ENCODE data around the gene ZXDC.

Gene ZXDC

DNA sequence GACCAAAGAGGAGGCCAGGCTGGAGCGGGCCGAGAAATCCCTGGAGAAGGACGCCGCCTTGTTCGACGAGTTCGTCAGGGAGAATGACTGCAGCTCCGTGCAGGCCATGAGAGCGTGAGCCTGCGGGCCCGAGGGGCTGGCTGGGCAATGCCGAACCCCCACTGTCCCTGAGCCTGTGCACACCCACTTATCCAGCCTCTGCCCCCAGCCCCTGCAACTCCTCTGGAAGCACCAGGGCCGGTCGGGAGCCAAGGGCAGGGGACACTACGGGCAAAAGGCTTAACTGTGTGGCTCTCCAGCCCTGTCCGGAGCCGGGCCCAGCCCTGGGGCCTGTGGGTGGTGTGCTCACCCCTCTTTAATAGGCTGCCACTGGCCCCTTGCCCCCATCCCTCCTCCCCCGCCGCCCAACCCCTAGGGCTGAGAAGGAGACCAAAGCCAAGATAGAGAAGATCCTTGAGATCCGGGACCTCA, 57.0 kb downstream of the ZXDC start:
- no peak for DNase-seq (ENCODE audit: low read depth in 3 of 3, low spot score in 1 of 3)

DNA sequence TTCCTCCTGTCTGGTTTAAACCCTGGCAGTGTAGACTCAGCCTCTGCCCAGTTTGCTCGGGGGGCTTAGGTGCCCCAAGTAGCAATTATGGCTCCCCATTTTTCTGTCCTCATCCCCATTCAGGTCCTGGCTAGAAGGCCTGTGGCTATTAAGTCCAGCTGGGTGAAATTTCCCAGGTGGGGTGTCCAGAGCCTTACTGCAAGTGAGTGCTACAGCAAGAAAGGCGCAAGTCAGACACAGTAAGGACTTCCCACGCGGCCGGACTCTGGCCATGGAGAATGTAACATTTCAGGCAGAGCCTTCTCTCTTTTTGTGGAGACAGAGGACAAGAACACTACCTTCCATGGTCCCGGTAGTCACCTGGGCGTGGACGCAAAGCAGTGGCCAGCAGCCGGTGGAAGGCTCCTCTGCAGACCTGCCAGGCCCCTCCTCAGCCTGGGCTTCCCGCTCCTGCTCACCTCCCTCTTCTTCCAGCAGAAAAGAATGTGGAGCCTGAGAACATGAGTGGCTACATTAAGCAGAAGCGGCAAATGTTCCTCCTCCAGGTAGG, 57.6 kb downstream of the ZXDC start:
- no peak for DNase-seq (ENCODE audit: low read depth in 3 of 3, low spot score in 1 of 3)

DNA sequence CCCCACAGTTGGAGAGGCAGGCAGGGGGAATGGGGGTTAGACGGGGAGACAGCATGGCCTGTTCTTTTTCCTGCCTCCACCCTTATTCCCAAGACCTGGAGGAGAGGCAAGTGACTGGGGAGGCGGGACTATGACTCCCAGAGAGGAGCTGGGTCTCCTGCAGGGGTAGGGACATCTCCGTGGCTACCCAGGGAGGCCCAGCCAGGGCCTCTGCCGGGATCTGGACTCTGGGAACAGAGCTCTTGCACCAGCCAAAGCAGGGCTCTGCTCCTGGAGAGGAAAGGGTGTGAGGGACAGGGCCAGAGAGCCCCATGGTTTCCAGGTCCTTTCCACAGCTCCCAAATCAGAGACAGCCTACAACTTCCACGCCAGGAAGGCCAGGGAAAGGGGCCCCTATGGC, 58.2 kb downstream of the ZXDC start:
- DNase-seq (ENCODE audit: low read depth in 3 of 3, low spot score in 1 of 3) = no peak

DNA sequence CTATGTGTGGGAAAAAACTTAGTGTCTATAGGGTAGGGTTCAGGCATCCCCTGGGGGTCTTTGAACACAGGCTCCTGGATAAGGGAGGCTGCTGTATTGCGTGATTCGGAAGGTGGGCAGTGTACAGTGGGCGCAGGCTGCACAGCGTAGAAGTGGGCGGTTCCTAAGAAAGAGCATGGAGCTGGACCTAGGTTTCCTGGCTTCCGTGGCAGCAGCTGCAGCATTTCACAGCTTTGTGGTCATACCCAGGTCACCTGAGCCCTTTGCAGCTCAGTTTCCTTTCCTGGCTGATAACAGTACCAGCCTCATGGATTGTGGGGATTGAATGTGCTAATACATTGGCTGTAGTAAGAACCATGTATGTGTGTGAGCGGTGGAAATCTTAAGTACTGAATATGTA, 58.7 kb downstream of the ZXDC start:
- no peak for DNase-seq (ENCODE audit: low read depth in 3 of 3, low spot score in 1 of 3)

DNA sequence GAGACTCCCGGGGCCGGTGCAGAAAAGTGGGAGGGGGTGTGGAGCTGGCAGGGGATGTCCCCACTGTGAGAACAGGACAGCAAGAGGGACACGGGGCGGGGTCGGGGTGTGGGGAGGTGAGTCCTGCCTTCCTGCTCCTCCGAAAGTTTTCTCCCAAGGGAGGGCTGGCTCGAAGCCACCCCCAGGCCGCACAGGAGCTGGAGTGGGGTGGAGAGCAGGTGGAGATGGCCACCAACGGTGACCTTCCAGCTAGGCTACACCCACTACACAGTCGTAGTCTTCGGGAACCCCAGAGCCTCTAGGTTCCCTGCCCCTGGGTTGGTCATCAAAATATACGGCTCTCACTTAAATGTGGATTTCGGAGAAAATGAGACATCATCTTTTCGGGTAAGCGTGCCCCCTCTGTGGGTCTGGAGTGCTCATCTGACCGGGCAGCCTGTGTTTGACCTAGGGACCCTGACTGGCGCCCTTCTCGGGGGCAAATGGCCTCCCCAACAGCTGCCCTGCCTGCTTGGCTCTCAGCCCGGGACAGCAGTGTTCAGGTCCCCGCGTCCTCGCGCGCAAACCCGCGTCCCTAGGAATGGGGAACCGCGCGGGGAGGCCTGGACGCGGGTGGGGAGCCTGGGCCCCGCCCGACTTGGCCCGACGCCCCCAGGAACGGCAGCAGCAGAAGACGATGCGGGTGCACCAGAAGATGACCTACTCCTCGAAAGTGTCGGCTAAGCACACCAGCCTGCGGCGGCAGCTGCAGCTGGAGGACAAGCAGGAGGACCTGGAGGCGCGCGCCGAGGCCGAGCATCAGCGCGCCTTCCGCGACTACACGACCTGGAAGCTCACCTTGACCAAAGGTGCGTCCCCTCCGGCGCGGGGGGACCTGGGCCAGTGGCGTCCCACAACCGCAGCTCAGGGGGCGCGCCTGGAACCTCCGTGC, 59.8 kb downstream of the ZXDC start:
- no peak for DNase-seq (ENCODE audit: low read depth in 3 of 3, low spot score in 1 of 3)

DNA sequence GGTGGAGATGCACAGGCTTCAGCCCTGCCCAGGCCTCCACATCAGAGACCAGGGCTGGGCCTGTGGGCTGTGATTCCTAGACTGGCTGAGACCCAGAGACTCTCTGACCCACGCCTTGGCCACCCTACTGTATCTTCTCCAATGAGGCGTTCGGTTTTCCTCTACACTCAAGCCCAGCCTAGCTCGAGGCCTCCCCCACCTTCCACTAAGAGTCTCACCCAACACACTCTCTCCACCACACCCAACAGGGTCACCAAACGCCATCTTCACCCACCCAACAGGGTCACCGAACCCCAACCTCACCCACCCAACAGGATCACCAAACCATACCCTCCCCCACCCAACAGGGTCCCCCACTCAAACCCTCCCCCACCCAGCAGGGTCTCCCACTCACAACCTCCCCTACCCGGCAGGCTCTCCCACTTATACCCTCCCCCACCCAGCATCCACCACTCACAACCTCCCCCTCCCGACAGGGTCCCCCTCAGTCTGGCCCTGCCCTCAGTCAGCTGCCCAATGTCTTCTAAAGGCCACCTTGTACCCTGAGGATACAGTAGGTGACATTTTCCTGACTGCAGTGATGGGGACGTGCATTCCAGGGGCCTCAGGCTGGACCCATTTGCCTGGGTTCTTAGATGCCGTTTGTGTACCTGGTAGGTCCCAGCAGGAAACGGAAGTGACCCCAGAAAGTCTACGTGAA, 60.6 kb downstream of the ZXDC start:
- no peak for DNase-seq (ENCODE audit: low read depth in 3 of 3, low spot score in 1 of 3)

DNA sequence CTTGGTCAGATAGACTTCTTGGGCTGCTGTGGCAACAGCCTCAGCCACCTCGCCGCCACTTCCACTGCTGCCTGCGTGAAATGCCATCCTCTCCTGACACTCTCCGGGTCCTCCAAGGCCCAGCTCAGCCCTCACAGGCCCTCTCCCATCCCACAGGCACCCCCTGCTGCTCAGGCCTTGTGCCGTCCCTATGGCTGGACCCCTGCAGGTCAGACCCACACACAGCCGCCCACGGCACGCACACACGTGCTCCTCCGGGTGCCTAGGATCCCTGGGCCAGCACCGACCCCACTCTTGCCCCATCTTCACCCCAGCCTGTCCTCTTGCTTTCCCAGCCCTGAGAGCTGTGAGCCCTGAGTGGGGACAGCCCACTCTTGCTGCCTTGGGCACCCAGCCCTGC, 61.3 kb downstream of the ZXDC start:
- DNase-seq (ENCODE audit: low read depth in 3 of 3, low spot score in 1 of 3) = no peak

DNA sequence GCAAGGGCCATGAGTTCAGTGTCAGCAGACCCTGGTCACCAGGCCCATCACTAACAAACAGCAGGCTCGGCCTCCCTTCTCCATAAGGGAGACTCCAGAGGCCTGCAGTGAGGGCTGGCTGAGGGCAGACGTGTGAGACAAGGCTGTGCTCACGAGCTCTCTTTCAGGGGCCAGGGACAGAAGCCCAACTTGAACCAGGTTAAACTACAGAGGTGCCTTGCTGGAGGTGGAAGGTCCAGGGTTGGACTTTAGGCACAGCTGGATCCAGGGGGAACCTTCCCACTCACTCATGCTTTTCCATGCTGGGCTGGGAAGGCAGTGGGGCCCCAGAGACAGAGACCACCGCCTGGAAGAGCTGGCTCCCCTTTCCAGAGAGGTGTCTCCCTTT, 62.0 kb downstream of the ZXDC start:
- no peak for DNase-seq (ENCODE audit: low read depth in 3 of 3, low spot score in 1 of 3)

DNA sequence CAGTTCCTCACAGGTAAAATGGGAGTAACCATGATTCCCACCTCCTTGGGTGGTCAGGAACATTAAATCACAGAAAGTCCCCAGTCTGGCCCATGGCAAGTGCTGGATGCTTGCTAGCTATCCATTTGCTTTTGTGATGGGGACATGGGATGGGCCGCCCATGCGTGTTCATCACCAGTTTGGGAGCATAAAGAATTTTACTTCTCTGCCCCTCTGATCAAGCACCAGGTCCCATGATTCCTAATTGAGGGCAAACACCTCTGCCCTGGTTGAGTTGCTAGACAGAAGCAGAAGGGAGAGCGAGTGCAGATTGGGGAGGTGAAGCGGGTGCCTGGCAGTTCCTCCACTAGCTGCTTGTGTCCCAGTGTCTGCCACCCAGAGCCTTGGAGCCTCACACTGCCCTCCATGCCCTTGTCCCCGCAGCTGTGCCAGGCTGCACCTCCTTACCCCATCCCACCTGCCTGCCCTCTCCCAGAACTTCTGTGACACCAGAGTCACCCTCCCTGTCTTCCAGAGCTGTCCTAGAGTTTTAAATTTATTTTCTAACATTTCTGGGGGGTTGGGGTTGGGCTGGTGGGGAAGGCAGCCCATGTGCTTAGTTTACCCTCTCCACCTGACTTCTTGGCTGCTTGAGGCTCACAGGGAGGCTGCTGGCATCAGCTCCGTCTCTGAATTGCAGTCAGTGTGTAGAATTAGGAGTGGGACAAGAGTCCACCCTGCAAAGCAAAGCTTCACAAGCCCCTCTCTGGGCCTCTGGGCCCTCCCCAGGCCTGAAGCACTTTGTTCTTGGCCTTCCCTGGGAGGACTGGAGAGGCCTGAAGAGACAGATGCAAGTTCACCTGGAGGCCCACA, 62.6 kb downstream of the ZXDC start:
- no peak for DNase-seq (ENCODE audit: low read depth in 3 of 3, low spot score in 1 of 3)

DNA sequence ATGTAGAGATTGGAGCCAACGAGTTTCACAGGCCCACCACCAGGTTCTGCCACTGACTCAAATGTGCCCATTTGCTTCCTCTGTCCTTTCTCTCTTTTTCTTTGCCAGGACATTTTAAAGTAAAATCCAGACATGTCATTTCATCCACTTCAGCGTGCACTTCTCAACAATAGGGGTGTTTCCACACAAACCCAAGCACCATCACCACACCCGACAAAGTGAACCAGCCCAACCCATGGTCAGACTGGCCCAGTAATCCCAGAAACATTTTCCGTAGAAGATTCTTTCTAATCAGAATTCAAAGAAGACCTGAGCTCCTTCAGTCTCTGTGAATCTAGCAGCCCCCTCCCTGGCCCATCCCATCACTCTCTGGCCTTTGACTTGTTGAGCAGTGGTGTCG, 67.6 kb downstream of the ZXDC start:
- DNase-seq (ENCODE audit: low read depth in 3 of 3, low spot score in 1 of 3) = no peak

DNA sequence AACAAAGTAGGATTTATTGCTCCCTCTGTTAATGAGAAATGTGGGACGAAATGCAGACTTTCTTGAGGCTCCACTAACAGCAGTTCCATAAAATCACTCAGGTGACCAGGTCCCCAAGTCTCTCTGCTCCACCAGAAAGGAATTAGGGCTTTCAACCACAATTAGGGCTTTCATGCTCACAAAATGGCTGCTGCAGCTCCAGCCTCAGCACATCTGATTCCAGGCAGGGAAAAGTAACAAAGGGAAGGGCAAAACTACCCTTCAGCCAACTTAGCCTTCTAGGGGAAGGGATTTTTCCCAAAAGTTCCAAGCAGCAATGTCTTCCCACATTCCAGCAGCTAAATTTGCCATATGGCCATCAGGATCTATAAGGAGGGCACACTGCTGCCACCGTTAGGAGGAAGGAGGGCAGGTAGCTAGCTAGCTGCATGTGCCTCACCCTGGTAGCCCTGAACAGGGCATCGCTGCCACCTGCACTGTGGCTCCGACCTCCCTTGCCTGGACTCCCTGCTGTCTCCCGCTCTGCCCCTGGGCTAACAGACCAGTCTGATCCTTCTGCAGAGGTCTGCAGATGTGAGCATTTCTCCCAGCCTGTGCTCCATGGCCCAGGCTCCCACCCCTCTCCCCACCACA, 68.2 kb downstream of the ZXDC start:
- no peak for DNase-seq (ENCODE audit: low read depth in 3 of 3, low spot score in 1 of 3)

DNA sequence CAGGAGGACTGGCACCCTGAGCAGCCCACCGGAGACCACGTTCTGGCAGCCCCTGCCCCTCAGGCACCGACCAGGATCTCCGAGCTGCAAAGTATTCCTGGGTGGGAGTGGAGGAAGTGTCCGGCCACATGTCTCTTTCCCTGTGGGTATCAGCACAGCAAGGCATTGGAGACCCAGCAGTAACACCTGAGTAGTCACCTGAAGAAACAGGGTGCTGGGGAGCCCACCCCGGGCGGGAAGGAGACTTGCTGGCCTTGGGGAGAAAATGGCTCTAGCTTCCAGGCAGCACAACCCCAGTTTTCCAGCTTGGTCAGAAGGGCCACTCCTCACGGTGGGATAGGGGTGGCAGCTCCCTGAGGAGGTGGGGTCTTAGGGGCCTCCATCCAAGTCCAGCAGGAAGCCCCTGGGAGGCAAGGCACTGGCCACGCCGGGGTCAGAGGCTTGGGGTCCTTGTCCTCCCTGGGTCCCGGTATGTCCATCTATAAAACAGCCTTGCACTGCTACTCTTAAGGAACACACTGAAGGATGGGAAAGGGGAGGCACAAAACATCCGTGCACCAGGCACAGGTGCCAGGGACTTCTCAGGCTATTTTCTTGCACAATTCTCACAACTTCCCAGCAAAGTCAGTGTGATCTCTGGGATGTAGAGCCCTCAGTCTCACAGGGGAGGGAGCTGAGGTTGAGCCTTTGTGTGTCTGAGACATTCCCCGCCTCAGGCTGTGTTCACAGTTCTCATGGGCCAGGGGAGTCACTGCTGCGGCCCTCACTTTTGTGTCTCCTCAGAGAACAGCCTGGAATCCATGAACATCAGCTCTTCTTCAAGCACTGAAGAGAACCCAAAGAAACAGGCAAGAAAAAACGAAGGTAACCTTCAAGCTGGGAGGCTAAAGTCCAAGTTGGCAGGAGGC, 69.0 kb downstream of the ZXDC start:
- DNase-seq (ENCODE audit: low read depth in 3 of 3, low spot score in 1 of 3) = no peak

DNA sequence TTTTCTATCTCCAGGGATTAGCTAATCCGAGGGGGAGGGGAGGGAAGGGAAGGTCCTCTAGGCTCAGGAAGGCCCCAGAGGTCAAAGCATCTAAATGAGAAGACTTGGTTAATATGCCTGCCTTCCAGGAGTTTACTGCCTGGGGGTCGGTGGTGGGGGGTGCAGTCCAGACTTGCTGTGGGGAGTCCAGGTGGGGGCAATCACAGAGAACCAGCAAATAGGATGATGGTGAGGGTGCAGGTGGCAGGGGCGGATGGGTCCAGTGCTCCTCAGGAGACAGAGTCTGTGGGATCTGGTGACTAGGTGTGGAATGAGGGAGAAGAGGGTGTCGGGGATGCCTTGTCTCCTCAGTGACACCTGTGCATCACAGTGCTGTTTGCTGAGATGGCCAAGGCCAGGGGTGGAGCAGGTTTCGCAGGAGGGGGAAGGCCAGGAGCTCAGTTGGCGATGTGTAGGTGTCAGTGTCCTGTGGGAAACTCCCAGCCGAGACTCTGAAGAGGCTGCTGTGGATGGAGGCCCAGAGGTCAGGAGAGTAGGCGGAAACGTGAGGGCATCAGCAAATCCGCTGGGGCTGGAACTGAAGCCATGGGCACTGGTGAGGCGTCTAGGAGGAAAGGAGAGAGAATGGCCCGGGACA, 72.9 kb downstream of the ZXDC start:
- DNase-seq (ENCODE audit: low read depth in 3 of 3, low spot score in 1 of 3) = no peak

DNA sequence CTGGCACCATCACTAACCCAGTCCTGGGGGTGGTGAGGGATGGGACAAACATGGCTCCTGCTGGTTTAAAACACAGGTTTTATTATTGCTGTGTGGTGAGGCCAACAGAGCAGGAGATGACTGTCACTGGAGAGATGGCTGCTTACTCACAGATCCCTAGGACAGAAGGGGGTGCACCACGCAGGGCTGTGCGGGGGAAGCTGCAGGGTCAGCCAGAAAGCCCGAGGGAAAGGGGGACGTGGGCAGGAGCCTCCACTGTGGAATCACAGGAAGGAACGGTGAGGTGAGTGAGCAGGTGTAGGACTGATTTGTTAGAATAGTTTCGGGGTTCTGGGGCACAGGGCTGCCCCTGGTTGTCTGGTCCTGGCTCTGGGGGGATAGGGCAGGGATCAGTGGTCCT, 73.5 kb downstream of the ZXDC start:
- DNase-seq (ENCODE audit: low read depth in 3 of 3, low spot score in 1 of 3) = no peak

DNA sequence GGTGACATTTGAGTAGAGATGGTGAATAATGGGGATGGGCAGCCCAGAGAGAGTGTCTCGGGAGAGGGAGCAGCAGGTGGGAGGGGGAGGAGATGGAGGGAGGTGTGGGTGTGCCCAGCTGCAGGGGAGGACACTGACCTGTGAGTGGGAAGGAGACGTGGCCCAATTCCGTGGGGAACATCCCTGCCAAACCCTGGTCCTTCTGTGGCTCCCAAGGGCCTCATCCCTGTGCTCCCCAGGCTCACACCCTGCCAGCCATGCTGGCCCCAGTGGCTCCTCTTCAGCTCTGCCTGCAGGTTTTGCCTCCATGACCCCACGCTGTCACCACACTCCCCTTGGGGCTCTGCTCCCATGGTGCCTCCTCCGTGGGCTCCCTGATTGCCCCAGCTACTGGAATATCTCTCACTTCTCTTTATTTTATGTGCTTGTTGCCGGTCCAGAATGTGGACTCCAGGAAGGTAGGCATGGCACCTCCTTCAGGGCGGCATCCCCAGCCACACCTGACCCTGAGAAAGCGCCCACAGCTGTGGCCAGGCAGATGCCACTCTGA, 74.0 kb downstream of the ZXDC start:
- DNase-seq (ENCODE audit: low read depth in 3 of 3, low spot score in 1 of 3) = no peak

DNA sequence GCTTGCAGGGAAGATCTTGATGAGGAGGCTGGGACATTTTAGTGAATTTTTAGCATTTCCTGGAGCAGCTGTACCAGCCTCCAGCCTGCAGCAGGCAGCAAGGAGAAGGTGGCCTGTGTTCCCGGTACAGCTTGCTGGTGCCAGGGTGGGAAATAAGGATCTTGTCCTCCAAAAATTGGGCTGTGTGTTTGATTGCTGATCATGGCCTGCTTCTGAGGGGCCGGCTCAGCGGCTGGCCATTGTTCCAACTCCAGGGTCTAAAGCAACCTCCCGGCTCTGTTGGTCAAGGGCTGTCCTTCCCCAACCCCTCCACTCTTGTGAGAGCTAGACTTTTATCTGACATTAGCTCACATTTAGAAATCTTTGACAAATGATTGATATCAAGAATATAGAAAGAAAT, 75.9 kb downstream of the ZXDC start:
- DNase-seq (ENCODE audit: low read depth in 3 of 3, low spot score in 1 of 3) = no peak

DNA sequence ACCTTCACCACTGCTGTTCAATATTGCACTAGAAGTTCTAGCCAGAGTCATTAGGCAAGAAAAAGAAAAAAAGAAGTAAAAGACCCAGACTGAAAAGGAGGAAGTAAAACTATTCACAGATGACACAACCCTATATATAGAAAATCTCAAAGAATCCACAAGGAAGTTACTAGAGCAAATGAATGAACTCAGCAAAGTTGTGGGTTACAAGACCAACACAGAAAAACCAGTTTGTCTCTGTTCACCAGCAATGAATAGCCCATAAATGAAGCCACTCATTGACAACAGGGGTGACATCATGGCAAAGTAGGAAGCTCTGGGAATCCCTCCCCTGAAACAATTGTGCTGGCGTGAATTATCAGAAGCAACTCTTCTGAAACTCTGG, 76.3 kb downstream of the ZXDC start:
- no peak for DNase-seq (ENCODE audit: low read depth in 3 of 3, low spot score in 1 of 3)

DNA sequence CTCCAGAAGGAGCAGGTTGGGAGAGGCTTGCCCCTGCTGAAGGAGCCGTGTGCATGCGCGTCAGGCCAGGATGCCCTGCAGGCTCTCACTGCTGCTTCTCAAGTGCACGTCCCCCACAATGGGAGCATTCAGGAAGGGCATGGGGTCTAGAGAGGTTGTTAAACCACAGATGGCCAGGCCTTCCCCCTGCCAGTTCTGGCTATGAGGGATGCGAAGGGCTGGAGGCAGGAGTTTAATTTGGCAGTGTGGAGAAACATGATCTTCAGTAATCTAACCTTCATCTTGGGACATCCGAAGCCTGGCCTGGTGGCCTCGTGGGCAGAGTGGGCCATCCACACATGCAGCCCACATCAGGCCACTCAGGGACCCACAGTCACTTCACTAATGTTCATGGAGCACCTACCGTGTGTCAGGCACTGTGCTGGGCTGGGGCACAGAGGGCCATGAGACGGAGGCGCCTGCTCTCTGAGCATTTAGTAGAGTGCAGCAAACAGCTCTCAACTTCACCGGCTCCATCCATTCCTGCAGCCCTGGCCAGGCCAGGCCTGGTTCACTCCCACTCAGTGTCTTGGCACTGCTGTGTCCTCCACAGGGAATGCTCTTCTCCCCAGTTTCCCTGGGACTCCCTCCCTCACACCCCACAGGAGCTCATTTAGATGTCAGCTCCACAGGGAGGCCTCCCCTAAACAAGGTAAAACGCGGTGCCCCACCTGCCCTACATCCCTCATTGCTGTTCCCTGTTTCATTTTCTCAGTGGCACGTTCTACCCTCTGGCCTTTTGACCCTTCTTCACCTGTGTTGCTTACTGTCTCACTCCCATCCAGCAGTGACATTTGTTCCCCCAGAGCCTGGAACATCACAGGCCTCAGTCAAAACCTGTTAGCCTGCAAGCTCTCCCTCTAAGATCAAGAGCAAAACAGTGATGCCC, 77.0 kb downstream of the ZXDC start:
- DNase-seq (ENCODE audit: low read depth in 3 of 3, low spot score in 1 of 3) = no peak
